Urothelium cell line (cell line): ENCODE measurements around the gene TBL1X.

Source experiments
- DNase-seq: peaks from one replicate; pipeline ENCODE4 v3.0.0; 2011; ENCODE audit warnings: low spot score, mixed read lengths
- FAIRE-seq: peaks from 2 replicates; lab custom pipeline; 2011; peaks lifted over from hg19 to GRCh38; lab: Jason Lieb, UNC

The TBL1X gene

GRCh38 chrX:9657590-9658256 is 192.9 kb downstream of the TBL1X start:
- FAIRE-seq = no peak

GRCh38 chrX:9658409-9658808 is 193.6 kb downstream of the TBL1X start:
- FAIRE-seq = no peak

More at GRCh38 chrX:9657590-9658256, 192.9 kb downstream of the TBL1X start:
- no peak for DNase-seq

GRCh38 chrX:9659571-9660195 is 194.8 kb downstream of the TBL1X start:
- DNase-seq (no peak), FAIRE-seq (no peak)

More at GRCh38 chrX:9658409-9658808, 193.6 kb downstream of the TBL1X start:
- DNase-seq = no peak

- DNase-seq = peak; percentile 2
- no peak for FAIRE-seq
Measured at GRCh38 chrX:9662148-9662547, 197.3 kb downstream of the TBL1X start.

- DNase-seq (no peak), FAIRE-seq (no peak)
Measured at GRCh38 chrX:9663216-9663615, 198.4 kb downstream of the TBL1X start.

GRCh38 chrX:9664224-9664623 is 199.4 kb downstream of the TBL1X start:
- no peak for DNase-seq
- no peak for FAIRE-seq

GRCh38 chrX:9665113-9665512 is 200.3 kb downstream of the TBL1X start:
- FAIRE-seq (no peak), DNase-seq (no peak)

GRCh38 chrX:9668537-9668936 is 203.7 kb downstream of the TBL1X start:
- FAIRE-seq = no peak
- no peak for DNase-seq

- DNase-seq (no peak), FAIRE-seq (no peak)
Measured at GRCh38 chrX:9670136-9670814, 205.4 kb downstream of the TBL1X start.

GRCh38 chrX:9671998-9672397 is 207.1 kb downstream of the TBL1X start:
- no peak for FAIRE-seq
- no peak for DNase-seq

GRCh38 chrX:9676306-9676705 is 211.4 kb downstream of the TBL1X start:
- no peak for FAIRE-seq

GRCh38 chrX:9676738-9677097 is 211.9 kb downstream of the TBL1X start:
- no peak for DNase-seq
- FAIRE-seq = no peak

More at GRCh38 chrX:9676306-9676705, 211.4 kb downstream of the TBL1X start:
- no peak for DNase-seq

GRCh38 chrX:9677098-9677739 is 212.4 kb downstream of the TBL1X start:
- peak; percentile 1 for DNase-seq
- FAIRE-seq = no peak

- no peak for DNase-seq
- FAIRE-seq = no peak
Measured at GRCh38 chrX:9678215-9678965, 213.5 kb downstream of the TBL1X start.

GRCh38 chrX:9681011-9681410 is 216.2 kb downstream of the TBL1X start:
- FAIRE-seq = no peak
- DNase-seq = no peak

- no peak for FAIRE-seq
- DNase-seq = peak; percentile 2
Measured at GRCh38 chrX:9681422-9681821, 216.6 kb downstream of the TBL1X start.

GRCh38 chrX:9682456-9682855 is 217.6 kb downstream of the TBL1X start:
- FAIRE-seq (no peak), DNase-seq (no peak)

- FAIRE-seq (no peak), DNase-seq (no peak)
Measured at GRCh38 chrX:9682861-9683260, 218.0 kb downstream of the TBL1X start.

GRCh38 chrX:9683350-9683749 is 218.5 kb downstream of the TBL1X start:
- FAIRE-seq = no peak
- DNase-seq = no peak

- no peak for DNase-seq
- no peak for FAIRE-seq
Measured at GRCh38 chrX:9687899-9688298, 223.0 kb downstream of the TBL1X start.

GRCh38 chrX:9688833-9689232 is 224.0 kb downstream of the TBL1X start:
- DNase-seq (no peak), FAIRE-seq (no peak)
